Transverse colon (tissue), 4 donors: ENCODE results near the gene HMX2. TPM values are rescaled to one million over a fixed set of nuclear protein-coding genes. Genes with fewer than 3 reads are reported as not detected.
A peak's percentile ranks its signal among the peaks of the same experiment; 100 is the strongest.

Experiments
- DNase-seq: peaks from one replicate; pipeline ENCODE4 v3.0.0-alpha.2; 2019
- H3K27ac ChIP-seq, 4 donors: fragments of 200-600 bp; sonication (generic); 2 replicates each; pipeline ENCODE4 v1.5.1; 2016 to 2018; ENCODE audit warnings: inconsistent platforms in 4 of 4
- H3K27me3 ChIP-seq: fragments of 200-600 bp; sonication (generic); 2 replicates; pipeline ENCODE4 v1.5.1; 2017; ENCODE audit warnings: inconsistent platforms
- H3K36me3 ChIP-seq, 4 donors: fragments of 200-600 bp; sonication (generic); 2 replicates each; pipeline ENCODE4 v1.5.1; 2017 to 2019; ENCODE audit warnings: inconsistent platforms in 4 of 4
- H3K4me1 ChIP-seq, 4 donors: fragments of 200-600 bp; sonication (generic); 2 replicates each; pipeline ENCODE4 v1.5.1; 2017 to 2020; ENCODE audit warnings: inconsistent platforms in 4 of 4
- H3K4me3 ChIP-seq, 4 donors: fragments of 200-600 bp; sonication (generic); 1 replicate in 1 of 4; 2 replicates in 3 of 4; pipeline versions ENCODE4 v1.5.1 to v1.6.1; 2017 to 2019; ENCODE audit warnings: inconsistent platforms in 4 of 4
- H3K9me3 ChIP-seq, 2 donors: fragments of 200-600 bp; sonication (generic); 2 replicates each; pipeline ENCODE4 v1.5.1; 2017 to 2019; ENCODE audit warnings: inconsistent platforms in 2 of 2
- EP300 ChIP-seq: sonication (generic); formaldehyde crosslinking; IDR thresholded peaks from one replicate; pipeline ENCODE4 v1.6.1; 2017; ENCODE audit warnings: antibody characterized with exemption, low read depth
- POLR2A ChIP-seq: fragments of 450-650 bp; IDR thresholded peaks from one replicate; pipeline ENCODE4 v1.6.1; 2016; ENCODE audit warnings: antibody characterized with exemption, mild to moderate bottlenecking, moderate library complexity
- POLR2AphosphoS5 ChIP-seq, 3 donors: sonication (generic); formaldehyde crosslinking; IDR thresholded peaks; one replicate each; pipeline ENCODE4 v1.6.1; 2016; ENCODE audit warnings: antibody characterized with exemption in 3 of 3
- WGBS, 2 donors: methylation state at CpG; one replicate each; pipeline ENCODE4 v1.1.5; 2018; ENCODE audit warnings: low coverage in 1 of 2; 5-methylcytosine and 5-hydroxymethylcytosine counted together
- in situ Hi-C, 4 donors: fragments of 200-750 bp; cut with MboI; loops; one replicate each; pipeline versions ENCODE4 v1.15.0 to v1.15.1; 2017; ENCODE audit warnings: low sequenced_read_pairs in 3 of 4, low pct_ligation_motif_present in 1 of 4, low pct_unique_long_range_greater_than_20kb in 1 of 4
- intact Hi-C: fragments of 100-400 bp; cut with DNase I; formaldehyde crosslinking; loops from one replicate; pipeline ENCODE4 v1.15.1; 2023; ENCODE audit warnings: low total_unique reads
- total RNA-seq, 4 donors: library from RNA; depleted of rRNA; stranded (reverse); fragments of >200 nt; gene quantifications; one replicate each; pipeline ENCODE4 v1.1.0, GENCODE V29; 2016
- TF ChIP-seq, protein P1 (sequence below), 5 experiments: fragments of 200-600 bp in 3 of 5; fragments of 450-650 bp in 2 of 5; sonication (generic) in 3 of 5; IDR thresholded peaks; 1 replicate in 2 of 5; 2 replicates in 3 of 5; pipeline ENCODE4 v1.5.1; 2016 to 2017; ENCODE audit warnings: antibody characterized with exemption in 5 of 5, inconsistent platforms in 3 of 5, mild to moderate bottlenecking in 2 of 5, moderate library complexity in 1 of 5

The HMX2 gene
- total RNA-seq, 4 donors from 2014 or later = 0.41 to 0.64 TPM; not detected in 2

- Histone ChIP-seq H3K27ac (no peak overlapping the region), H3K9me3 (no peaks in the 10 kb centered on the region), H3K36me3 (no peaks in the 10 kb centered on the region), H3K4me1 (peaks cover 22 to 47% (median 40%) of the 10 kb centered on the region in 4 donors), H3K27me3 (peaks cover 100% of the 10 kb centered on the region), H3K4me3 (no peak overlapping the region)
- in situ Hi-C loops (loop anchor here in 1 of 4 donors (25.0 kb wide), 1 partner anchor 429 kb away; no protein-coding TSS in a partner anchor), intact Hi-C loops (loop anchor here (5.0 kb wide), 1 partner anchor 424 kb away; no protein-coding TSS in a partner anchor)
- TF ChIP-seq EP300 = no peak
- no peak for TF ChIP-seq POLR2A
- TF ChIP-seq, protein P1, sequence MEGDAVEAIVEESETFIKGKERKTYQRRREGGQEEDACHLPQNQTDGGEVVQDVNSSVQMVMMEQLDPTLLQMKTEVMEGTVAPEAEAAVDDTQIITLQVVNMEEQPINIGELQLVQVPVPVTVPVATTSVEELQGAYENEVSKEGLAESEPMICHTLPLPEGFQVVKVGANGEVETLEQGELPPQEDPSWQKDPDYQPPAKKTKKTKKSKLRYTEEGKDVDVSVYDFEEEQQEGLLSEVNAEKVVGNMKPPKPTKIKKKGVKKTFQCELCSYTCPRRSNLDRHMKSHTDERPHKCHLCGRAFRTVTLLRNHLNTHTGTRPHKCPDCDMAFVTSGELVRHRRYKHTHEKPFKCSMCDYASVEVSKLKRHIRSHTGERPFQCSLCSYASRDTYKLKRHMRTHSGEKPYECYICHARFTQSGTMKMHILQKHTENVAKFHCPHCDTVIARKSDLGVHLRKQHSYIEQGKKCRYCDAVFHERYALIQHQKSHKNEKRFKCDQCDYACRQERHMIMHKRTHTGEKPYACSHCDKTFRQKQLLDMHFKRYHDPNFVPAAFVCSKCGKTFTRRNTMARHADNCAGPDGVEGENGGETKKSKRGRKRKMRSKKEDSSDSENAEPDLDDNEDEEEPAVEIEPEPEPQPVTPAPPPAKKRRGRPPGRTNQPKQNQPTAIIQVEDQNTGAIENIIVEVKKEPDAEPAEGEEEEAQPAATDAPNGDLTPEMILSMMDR (IDR thresholded peaks at IDR 0.05) = no peak
- TF ChIP-seq POLR2AphosphoS5 (IDR thresholded peaks at IDR 0.05) = no peak
- DNase-seq = no peak
- WGBS, 2 donors = 15 to 33% methylated on average over 9 to 40 of the region's 40 CpGs
Measured at GRCh38 chr10:123133541-123134342, 14.2 kb upstream of the HMX2 start.

DNA sequence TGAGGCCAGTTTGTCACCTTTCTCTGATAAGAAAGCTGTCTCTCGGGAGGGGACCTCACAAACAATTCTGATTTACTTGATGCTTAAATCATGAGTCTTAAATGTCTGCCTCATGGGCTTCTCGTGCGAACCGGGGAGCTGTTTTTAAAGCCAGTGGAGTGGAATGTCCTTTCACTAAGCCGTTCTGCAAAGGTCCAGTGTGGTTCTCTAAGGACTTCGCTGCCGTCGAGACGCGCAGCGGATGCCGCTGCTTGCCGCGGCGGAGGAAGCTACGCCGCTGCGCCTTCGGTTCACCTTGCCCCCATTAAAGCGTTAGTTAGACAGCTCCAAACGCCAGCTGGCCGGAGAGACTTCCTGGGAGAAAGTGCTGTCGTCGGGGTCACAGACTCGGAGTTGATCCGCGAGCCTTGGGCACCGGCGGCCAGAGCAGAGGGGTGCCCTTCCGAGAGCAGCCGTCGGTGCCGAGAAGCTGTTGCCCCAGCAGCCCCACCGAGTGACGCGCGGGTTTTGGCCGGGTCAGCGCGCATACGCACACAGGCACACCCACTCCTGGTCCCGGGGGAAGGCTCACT is 13.5 kb upstream of the HMX2 start:
- peaks cover 100% of the 10 kb centered on the region for H3K27me3 ChIP-seq
- H3K4me1 ChIP-seq = peaks cover 22 to 49% (median 40%) of the 10 kb centered on the region in 4 donors
- TF ChIP-seq POLR2A = no peak
- TF ChIP-seq, protein P1 (IDR thresholded peaks at IDR 0.05) = no peak
- no peak for TF ChIP-seq EP300
- no peak for TF ChIP-seq POLR2AphosphoS5 (IDR thresholded peaks at IDR 0.05)
- H3K9me3 ChIP-seq = no peaks in the 10 kb centered on the region
- no peaks in the 10 kb centered on the region for H3K36me3 ChIP-seq
- intact Hi-C loops (loop anchor here (5.0 kb wide), 1 partner anchor 423 kb away; no protein-coding TSS in a partner anchor), in situ Hi-C loops (loop anchor here in 1 of 4 donors (25.0 kb wide), 1 partner anchor 428 kb away; no protein-coding TSS in a partner anchor)
- H3K4me3 ChIP-seq = no peak overlapping the region
- no peak for DNase-seq
- WGBS, 2 donors = 17 to 40% methylated on average over 1 to 32 of the region's 42 CpGs
- no peak overlapping the region for H3K27ac ChIP-seq

- no peak for TF ChIP-seq POLR2AphosphoS5 (IDR thresholded peaks at IDR 0.05)
- no peak for TF ChIP-seq POLR2A
- TF ChIP-seq, protein P1 (IDR thresholded peaks at IDR 0.05) = no peak
- TF ChIP-seq EP300 = no peak
- Histone ChIP-seq H3K27ac (no peak overlapping the region), H3K36me3 (no peaks in the 10 kb centered on the region), H3K4me1 (peaks cover 22 to 55% (median 43%) of the 10 kb centered on the region in 4 donors), H3K9me3 (no peaks in the 10 kb centered on the region), H3K4me3 (peak overlapping the region in 2 of 4 donors; percentile 29 to 55), H3K27me3 (peaks cover 100% of the 10 kb centered on the region)
- in situ Hi-C loops (loop anchor here in 1 of 4 donors (25.0 kb wide), 1 partner anchor 427 kb away; no protein-coding TSS in a partner anchor), intact Hi-C loops (loop anchor here (5.0 kb wide), 1 partner anchor 422 kb away; no protein-coding TSS in a partner anchor)
- 4% methylated on average over 16 of the region's 46 CpGs; no CpG with 5 or more reads in 1 of the 2 donors for WGBS, 2 donors
- no peak for DNase-seq
Measured at GRCh38 chr10:123134915-123135414, 13.0 kb upstream of the HMX2 start.
